SK-N-MC (cell line): ENCODE results near the gene PRICKLE1.

Experiments used
- EZH2 ChIP-seq: fragments of 200-600 bp; sonication (generic); IDR thresholded peaks from one replicate; pipeline ENCODE4 v1.6.1; 2017; ENCODE audit warnings: antibody characterized with exemption
- POLR2AphosphoS5 ChIP-seq: IDR thresholded peaks from 2 replicates; pipeline ENCODE4 v1.6.1; 2012; ENCODE audit warnings: mild to moderate bottlenecking, low read depth, low read length, borderline replicate concordance

GRCh38 chr12:42585841-42586216, 3.7 kb downstream of the PRICKLE1 start:
- TF ChIP-seq POLR2AphosphoS5 (no peak), EZH2 (no peak)
